Liver (tissue), 9 donors: ENCODE data around the gene CPOX. TPM values are rescaled to one million over a fixed set of nuclear protein-coding genes. Genes with fewer than 3 reads are reported as not detected.
"Not testable (repeated sequence)": the region's sequence is repeated elsewhere in the genome, so short reads cannot be mapped to it uniquely, and the experiment has no call there.

Experiments used
- DNase-seq: peaks from one replicate; pipeline ENCODE4 v3.0.0-alpha.2; 2017; ENCODE audit warnings: low spot score
- H3K27ac ChIP-seq, 2 donors: one replicate each; pipeline ENCODE4 v1.7.0; 2013; ENCODE audit warnings: inconsistent platforms in 2 of 2, low read length in 2 of 2, control low read depth in 1 of 2, low read depth in 1 of 2, mild to moderate bottlenecking in 1 of 2
- H3K27me3 ChIP-seq, 4 donors: one replicate each; pipeline versions ENCODE4 v1.6.1 to v1.7.0; 2013; ENCODE audit warnings: low read length in 3 of 4, inconsistent platforms in 1 of 4, mild to moderate bottlenecking in 1 of 4, moderate library complexity in 1 of 4; ENCODE audit not compliant: control insufficient read depth in 4 of 4, insufficient read depth in 4 of 4
- H3K36me3 ChIP-seq, 4 donors: one replicate each; pipeline versions ENCODE4 v1.6.1 to v1.7.0; 2013; ENCODE audit warnings: low read length in 3 of 4, mild to moderate bottlenecking in 3 of 4, low read depth in 1 of 4, moderate library complexity in 1 of 4; ENCODE audit not compliant: control insufficient read depth in 4 of 4, insufficient read depth in 3 of 4
- H3K4me1 ChIP-seq, 4 donors: one replicate each; pipeline versions ENCODE4 v1.6.1 to v1.7.0; 2013; ENCODE audit warnings: low read length in 3 of 4, mild to moderate bottlenecking in 3 of 4, moderate library complexity in 1 of 4; ENCODE audit not compliant: control insufficient read depth in 4 of 4, insufficient read depth in 4 of 4
- H3K4me3 ChIP-seq, 3 donors: one replicate each; pipeline versions ENCODE4 v1.6.1 to v1.7.0; 2013; ENCODE audit warnings: low read length in 3 of 3, control low read depth in 1 of 3, low read depth in 1 of 3, mild to moderate bottlenecking in 1 of 3
- H3K9ac ChIP-seq, 2 donors: one replicate each; pipeline ENCODE4 v1.7.0; 2013; ENCODE audit warnings: low read length in 2 of 2, mild to moderate bottlenecking in 2 of 2, moderate library complexity in 2 of 2, control low read depth in 1 of 2, low read depth in 1 of 2
- H3K9me3 ChIP-seq, 4 donors: one replicate each; pipeline versions ENCODE4 v1.6.1 to v1.7.0; 2013; ENCODE audit warnings: low read length in 3 of 4; ENCODE audit not compliant: control insufficient read depth in 4 of 4
- CTCF ChIP-seq: fragments of 150-350 bp; IDR thresholded peaks from 2 replicates; pipeline ENCODE4 v1.5.1; 2017; ENCODE audit warnings: improper control_type of control experiment, low read depth, low read length; ENCODE audit not compliant: missing input control
- EGR1 ChIP-seq, 2 donors: IDR thresholded peaks; 2 replicates each; pipeline ENCODE4 v1.6.1; 2016 to 2018; ENCODE audit warnings: antibody characterized with exemption in 2 of 2, low read depth in 2 of 2
- FOXA1 ChIP-seq: IDR thresholded peaks from 2 replicates; pipeline ENCODE4 v1.6.1; 2016; ENCODE audit warnings: antibody characterized with exemption
- FOXA2 ChIP-seq: IDR thresholded peaks from 2 replicates; pipeline ENCODE4 v1.6.1; 2016; ENCODE audit warnings: antibody characterized with exemption
- GABPA ChIP-seq, 2 donors: IDR thresholded peaks in 1 of 2; conservative IDR thresholded peaks in 1 of 2; 2 replicates each; pipeline ENCODE4 v1.6.1; 2016; ENCODE audit warnings: antibody characterized with exemption in 2 of 2, mild to moderate bottlenecking in 1 of 2, moderate library complexity in 1 of 2
- HNF4A ChIP-seq, 2 donors: conservative IDR thresholded peaks; 2 replicates each; pipeline ENCODE4 v1.6.1; 2016; ENCODE audit warnings: antibody characterized with exemption in 2 of 2, mild to moderate bottlenecking in 2 of 2
- HNF4G ChIP-seq: IDR thresholded peaks from 2 replicates; pipeline ENCODE4 v1.6.1; 2016; ENCODE audit warnings: antibody characterized with exemption
- JUND ChIP-seq, 2 donors: IDR thresholded peaks; 2 replicates each; pipeline ENCODE4 v1.6.1; 2016; ENCODE audit warnings: antibody characterized with exemption in 2 of 2
- NR2F2 ChIP-seq: IDR thresholded peaks from 2 replicates; pipeline ENCODE4 v1.6.1; 2016; ENCODE audit warnings: antibody characterized with exemption
- RAD21 ChIP-seq, 2 donors: IDR thresholded peaks; 2 replicates each; pipeline ENCODE4 v1.6.1; 2016; ENCODE audit warnings: antibody characterized with exemption in 2 of 2, mild to moderate bottlenecking in 2 of 2
- RXRA ChIP-seq, 2 donors: IDR thresholded peaks; 2 replicates each; pipeline ENCODE4 v1.6.1; 2017 to 2018; ENCODE audit warnings: antibody characterized with exemption in 2 of 2, mild to moderate bottlenecking in 1 of 2
- SP1 ChIP-seq: IDR thresholded peaks from 2 replicates; pipeline ENCODE4 v1.6.1; 2018; ENCODE audit warnings: antibody characterized with exemption, mild to moderate bottlenecking
- TAF1 ChIP-seq: conservative IDR thresholded peaks from 2 replicates; pipeline ENCODE4 v1.6.1; 2016; ENCODE audit warnings: antibody characterized with exemption, mild to moderate bottlenecking
- YY1 ChIP-seq: IDR thresholded peaks from 2 replicates; pipeline ENCODE4 v1.6.1; 2016; ENCODE audit warnings: antibody characterized with exemption, mild to moderate bottlenecking
- WGBS: extraction: QIAGEN DNeasy Blood & Tissue Kit; methylation state at CpG from one replicate; pipeline ENCODE4 v1.1.7; 2013; 5-methylcytosine and 5-hydroxymethylcytosine counted together
- polyA plus RNA-seq, 2 donors: library from polyadenylated mRNA; stranded (reverse) in 1 of 2; unstranded in 1 of 2; fragments of 200-250 nt in 1 of 2; fragments of >200 nt in 1 of 2; fragmentation: Nextera tagmentation in 1 of 2; extraction: Ambion mirVana in 1 of 2; gene quantifications; one replicate each; pipeline versions ENCODE4 v1.2.1 to v1.2.3, GENCODE V29; 2013 to 2015
- total RNA-seq, 2 donors: library from RNA; depleted of rRNA; stranded (reverse); fragments of >200 nt; gene quantifications; one replicate each; pipeline ENCODE4 v1.2.3, GENCODE V29; 2014
- TF ChIP-seq, protein P1 (sequence below): IDR thresholded peaks from 2 replicates; pipeline ENCODE4 v1.6.1; 2016; ENCODE audit warnings: antibody characterized with exemption
- TF ChIP-seq, protein P2 (sequence below): IDR thresholded peaks from 2 replicates; pipeline ENCODE4 v1.6.1; 2016; ENCODE audit warnings: antibody characterized with exemption
- TF ChIP-seq, protein P3 (sequence below): IDR thresholded peaks from 2 replicates; pipeline ENCODE4 v1.6.1; 2016; ENCODE audit warnings: antibody characterized with exemption
- donor health status: healthy.
- donor health status: healthy.
- donor health status: healthy.
- donor health status: healthy.
- donor health status: healthy.

CPOX gene
- total and polyA plus RNA-seq, 4 donors = 8.8 to 280 (median 16.3) TPM

GRCh38 chr3:98560911-98561310 lies 32.5 kb downstream of the CPOX start:
- no peak overlapping the region for H3K9ac ChIP-seq
- H3K4me3 ChIP-seq = no peak overlapping the region
- no peaks in the 10 kb centered on the region for H3K4me1 ChIP-seq
- no peak overlapping the region for H3K27ac ChIP-seq
- 93% methylated on average over 2 of the region's 2 CpGs for WGBS
- no peaks in the 10 kb centered on the region for H3K36me3 ChIP-seq
- no peak for DNase-seq
- H3K9me3 ChIP-seq = no peaks in the 10 kb centered on the region
- TF ChIP-seq CTCF (no peak), RAD21 (IDR thresholded peaks at IDR 0.05) (no peak), FOXA2 (no peak), HNF4A (conservative IDR thresholded peaks at IDR 0.05) (no peak), JUND (IDR thresholded peaks at IDR 0.05) (no peak), SP1 (no peak), YY1 (no peak), NR2F2 (no peak), RXRA (IDR thresholded peaks at IDR 0.05) (no peak), GABPA (IDR thresholded peaks at IDR 0.05 in 1 of 2, conservative IDR thresholded peaks at IDR 0.05 in 1 of 2) (no peak), EGR1 (IDR thresholded peaks at IDR 0.05; ENCODE audit: low read depth in 2 of 2) (no peak), FOXA1 (no peak), TAF1 (no peak), HNF4G (no peak)
- TF ChIP-seq, protein P1, sequence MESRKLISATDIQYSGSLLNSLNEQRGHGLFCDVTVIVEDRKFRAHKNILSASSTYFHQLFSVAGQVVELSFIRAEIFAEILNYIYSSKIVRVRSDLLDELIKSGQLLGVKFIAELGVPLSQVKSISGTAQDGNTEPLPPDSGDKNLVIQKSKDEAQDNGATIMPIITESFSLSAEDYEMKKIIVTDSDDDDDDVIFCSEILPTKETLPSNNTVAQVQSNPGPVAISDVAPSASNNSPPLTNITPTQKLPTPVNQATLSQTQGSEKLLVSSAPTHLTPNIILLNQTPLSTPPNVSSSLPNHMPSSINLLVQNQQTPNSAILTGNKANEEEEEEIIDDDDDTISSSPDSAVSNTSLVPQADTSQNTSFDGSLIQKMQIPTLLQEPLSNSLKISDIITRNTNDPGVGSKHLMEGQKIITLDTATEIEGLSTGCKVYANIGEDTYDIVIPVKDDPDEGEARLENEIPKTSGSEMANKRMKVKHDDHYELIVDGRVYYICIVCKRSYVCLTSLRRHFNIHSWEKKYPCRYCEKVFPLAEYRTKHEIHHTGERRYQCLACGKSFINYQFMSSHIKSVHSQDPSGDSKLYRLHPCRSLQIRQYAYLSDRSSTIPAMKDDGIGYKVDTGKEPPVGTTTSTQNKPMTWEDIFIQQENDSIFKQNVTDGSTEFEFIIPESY = no peak
- TF ChIP-seq, protein P2, sequence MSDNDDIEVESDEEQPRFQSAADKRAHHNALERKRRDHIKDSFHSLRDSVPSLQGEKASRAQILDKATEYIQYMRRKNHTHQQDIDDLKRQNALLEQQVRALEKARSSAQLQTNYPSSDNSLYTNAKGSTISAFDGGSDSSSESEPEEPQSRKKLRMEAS = no peak
- TF ChIP-seq, protein P3, sequence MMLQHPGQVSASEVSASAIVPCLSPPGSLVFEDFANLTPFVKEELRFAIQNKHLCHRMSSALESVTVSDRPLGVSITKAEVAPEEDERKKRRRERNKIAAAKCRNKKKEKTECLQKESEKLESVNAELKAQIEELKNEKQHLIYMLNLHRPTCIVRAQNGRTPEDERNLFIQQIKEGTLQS = no peak
- no peaks in the 10 kb centered on the region for H3K27me3 ChIP-seq

- not testable (repeated sequence) for H3K27me3 ChIP-seq, DNase-seq, H3K4me3 ChIP-seq, H3K9ac ChIP-seq, H3K9me3 ChIP-seq, H3K4me1 ChIP-seq, H3K36me3 ChIP-seq, H3K27ac ChIP-seq
- 97% methylated on average over 2 of the region's 2 CpGs for WGBS
These were observed 33.6 kb downstream of the CPOX start for GRCh38 chr3:98559769-98560168.
